OCI-LY7 (cell line): Measurements from ENCODE around the gene PITPNM3. TPM values are rescaled to one million over a fixed set of nuclear protein-coding genes. Genes with fewer than 3 reads are reported as not detected.

Source experiments
- BruUV-seq: library from RNA; stranded (reverse); fragments of 400-500 nt; replicated peaks from 2 replicates; lab custom pipeline; 2021; lab: Mats Ljungman, UMichigan
- CTCF ChIA-PET: fragments of 300-600 bp; sonication (Branson Sonifier 250); formaldehyde crosslinking; loops from one replicate; lab custom pipeline; 2022; ENCODE audit warnings: antibody characterized with exemption; ENCODE audit not compliant: unreplicated experiment; lab: Charles Lee
- POLR2A ChIA-PET: fragments of 300-600 bp; sonication (Branson Sonifier 250); formaldehyde crosslinking; loops from one replicate; lab custom pipeline; 2022; ENCODE audit warnings: antibody characterized with exemption; lab: Charles Lee
- DNase-seq: peaks from one replicate; pipeline ENCODE4 v3.0.0-alpha.2; 2015; ENCODE audit warnings: low spot score
- H2AFZ ChIP-seq: fragments of 200-600 bp; sonication (generic), shearing (Covaris generic); 2 replicates; pipeline ENCODE4 v1.6.1; 2014; ENCODE audit warnings: mild to moderate bottlenecking, antibody characterized with exemption, low read length, moderate library complexity
- H3K27ac ChIP-seq: fragments of 200-600 bp; sonication (generic); 2 replicates; pipeline ENCODE4 v1.5.1; 2014; ENCODE audit warnings: mixed run types, low read depth, mild to moderate bottlenecking, moderate library complexity, low read length, inconsistent platforms; ENCODE audit not compliant: poor library complexity, severe bottlenecking
- H3K36me3 ChIP-seq: fragments of 200-600 bp; sonication (generic); 2 replicates; pipeline ENCODE4 v1.6.1; 2014; ENCODE audit warnings: mild to moderate bottlenecking, antibody characterized with exemption, low read length, moderate library complexity, mixed read lengths; ENCODE audit not compliant: insufficient read depth
- H3K4me1 ChIP-seq: fragments of 200-600 bp; sonication (generic); 2 replicates; pipeline ENCODE4 v1.5.1; 2014; ENCODE audit warnings: mild to moderate bottlenecking, low read length; ENCODE audit not compliant: insufficient read depth, poor library complexity, severe bottlenecking
- H3K4me2 ChIP-seq: fragments of 200-600 bp; sonication (generic); 2 replicates; pipeline ENCODE4 v1.6.1; 2014; ENCODE audit warnings: mild to moderate bottlenecking, low read length
- H3K4me3 ChIP-seq: fragments of 200-600 bp; sonication (generic); 2 replicates; pipeline ENCODE4 v1.5.1; 2014; ENCODE audit warnings: mild to moderate bottlenecking, low read depth, low read length; ENCODE audit not compliant: poor library complexity, severe bottlenecking
- H3K79me2 ChIP-seq: fragments of 200-600 bp; sonication (generic); 2 replicates; pipeline ENCODE4 v1.6.1; 2016; ENCODE audit warnings: low read depth, mild to moderate bottlenecking, low read length, moderate library complexity, mixed read lengths; ENCODE audit not compliant: insufficient read depth
- H3K9me2 ChIP-seq: fragments of 200-600 bp; sonication (generic); 2 replicates; pipeline ENCODE4 v1.6.1; 2016; ENCODE audit warnings: mild to moderate bottlenecking, low read length, mixed read lengths; ENCODE audit not compliant: insufficient read depth
- H3K9me3 ChIP-seq: fragments of 200-600 bp; sonication (generic); 2 replicates; pipeline ENCODE4 v1.6.1; 2014; ENCODE audit warnings: mild to moderate bottlenecking, mixed run types, low read length, mixed read lengths
- H4K20me1 ChIP-seq: fragments of 200-600 bp; sonication (generic); 2 replicates; pipeline ENCODE4 v1.6.1; 2014; ENCODE audit warnings: mild to moderate bottlenecking, antibody characterized with exemption, low read length, moderate library complexity, mixed read lengths; ENCODE audit not compliant: insufficient read depth
- CTCF ChIP-seq: fragments of 200-600 bp; sonication (generic); conservative IDR thresholded peaks from 2 replicates; pipeline ENCODE4 v1.5.1; 2014; ENCODE audit warnings: mild to moderate bottlenecking, antibody characterized with exemption, low read length, moderate library complexity, mixed read lengths
- EZH2phosphoT487 ChIP-seq: fragments of 200-600 bp; sonication (generic); IDR thresholded peaks from 2 replicates; pipeline ENCODE4 v1.6.1; 2018; ENCODE audit warnings: low read depth, borderline replicate concordance, mild to moderate bottlenecking, mixed run types, antibody characterized with exemption, low read length, moderate library complexity, mixed read lengths
- intact Hi-C: fragments of 100-400 bp; cut with micrococcal nuclease; formaldehyde crosslinking; loops from one replicate; pipeline ENCODE4 v1.10.0; 2022; ENCODE audit not compliant: unreplicated experiment
- total RNA-seq, 2 experiments: library from RNA; depleted of rRNA in 1 of 2; stranded (reverse); fragments of >200 nt in 1 of 2; shearing (Covaris generic) in 1 of 2; gene quantifications; 2 replicates each; pipeline ENCODE4 v1.2.3, GENCODE V29; 2014 to 2022

PITPNM3 gene
- total RNA-seq, 2 experiments from 2014 or later = 0.76 to 1.6 TPM

- BruUV-seq = no TSS peak
These were observed 57.3 kb downstream of the PITPNM3 start for GRCh38 chr17:6498901-6499540.

GRCh38 chr17:6498356-6498755, 58.0 kb downstream of the PITPNM3 start:
- H3K36me3 ChIP-seq = no peaks in the 10 kb centered on the region
- H4K20me1 ChIP-seq = no peaks in the 10 kb centered on the region
- no TSS peak for BruUV-seq
- H3K4me2 ChIP-seq = no peak overlapping the region
- no peak for TF ChIP-seq CTCF
- POLR2A ChIA-PET = no interaction called here
- no peaks in the 10 kb centered on the region for H3K9me2 ChIP-seq
- DNase-seq = no peak
- peaks cover 28% of the 10 kb centered on the region for H3K4me1 ChIP-seq
- no peaks in the 10 kb centered on the region for H3K9me3 ChIP-seq
- intact Hi-C loops = no loop called here
- H3K27ac ChIP-seq = no peak overlapping the region
- H3K79me2 ChIP-seq = no peaks in the 10 kb centered on the region
- H3K4me3 ChIP-seq = no peak overlapping the region
- CTCF ChIA-PET = no interaction called here
- H2AFZ ChIP-seq = no peak overlapping the region

More at GRCh38 chr17:6498901-6499540, 57.3 kb downstream of the PITPNM3 start:
- DNase-seq = no peak
- TF ChIP-seq CTCF = no peak
- TF ChIP-seq EZH2phosphoT487 = no peak
- POLR2A ChIA-PET = no interaction called here
- Histone ChIP-seq H4K20me1 (no peaks in the 10 kb centered on the region), H3K4me2 (no peak overlapping the region), H3K4me1 (peaks cover 28% of the 10 kb centered on the region), H3K9me2 (no peaks in the 10 kb centered on the region), H3K27ac (no peak overlapping the region), H2AFZ (no peak overlapping the region), H3K4me3 (no peak overlapping the region), H3K36me3 (no peaks in the 10 kb centered on the region), H3K79me2 (no peaks in the 10 kb centered on the region), H3K9me3 (no peaks in the 10 kb centered on the region)
- intact Hi-C loops = no loop called here
- CTCF ChIA-PET = no interaction called here

- Histone ChIP-seq H3K4me3 (no peak overlapping the region), H4K20me1 (no peaks in the 10 kb centered on the region), H3K4me2 (peak overlapping the region; percentile 81), H3K4me1 (peaks cover 28% of the 10 kb centered on the region), H3K27ac (peak overlapping the region; percentile 48), H3K9me3 (no peaks in the 10 kb centered on the region), H3K36me3 (no peaks in the 10 kb centered on the region), H2AFZ (peak overlapping the region; percentile 87; the same call in 1 of the 2 replicates), H3K79me2 (no peaks in the 10 kb centered on the region), H3K9me2 (no peaks in the 10 kb centered on the region)
- DNase-seq = no peak
- TF ChIP-seq CTCF = no peak
- no peak for TF ChIP-seq EZH2phosphoT487
- ChIA-PET POLR2A (no interaction called here), CTCF (no interaction called here)
- no TSS peak for BruUV-seq
- intact Hi-C loops = no loop called here
These were observed 58.7 kb downstream of the PITPNM3 start for GRCh38 chr17:6497496-6498221.
